Transverse colon (tissue), 4 donors: ENCODE results near the gene DENND1A.

ENCODE experiments used
- EP300 ChIP-seq: sonication (generic); formaldehyde crosslinking; IDR thresholded peaks from one replicate; pipeline ENCODE4 v1.6.1; 2017; ENCODE audit warnings: antibody characterized with exemption, low read depth
- POLR2A ChIP-seq: fragments of 450-650 bp; IDR thresholded peaks from one replicate; pipeline ENCODE4 v1.6.1; 2016; ENCODE audit warnings: antibody characterized with exemption, mild to moderate bottlenecking, moderate library complexity
- POLR2AphosphoS5 ChIP-seq, 3 donors: sonication (generic); formaldehyde crosslinking; IDR thresholded peaks; one replicate each; pipeline ENCODE4 v1.6.1; 2016; ENCODE audit warnings: antibody characterized with exemption in 3 of 3
- TF ChIP-seq, protein P1 (sequence below), 5 experiments: fragments of 200-600 bp in 3 of 5; fragments of 450-650 bp in 2 of 5; sonication (generic) in 3 of 5; IDR thresholded peaks; 1 replicate in 2 of 5; 2 replicates in 3 of 5; pipeline ENCODE4 v1.5.1; 2016 to 2017; ENCODE audit warnings: antibody characterized with exemption in 5 of 5, inconsistent platforms in 3 of 5, mild to moderate bottlenecking in 2 of 5, moderate library complexity in 1 of 5

DNA sequence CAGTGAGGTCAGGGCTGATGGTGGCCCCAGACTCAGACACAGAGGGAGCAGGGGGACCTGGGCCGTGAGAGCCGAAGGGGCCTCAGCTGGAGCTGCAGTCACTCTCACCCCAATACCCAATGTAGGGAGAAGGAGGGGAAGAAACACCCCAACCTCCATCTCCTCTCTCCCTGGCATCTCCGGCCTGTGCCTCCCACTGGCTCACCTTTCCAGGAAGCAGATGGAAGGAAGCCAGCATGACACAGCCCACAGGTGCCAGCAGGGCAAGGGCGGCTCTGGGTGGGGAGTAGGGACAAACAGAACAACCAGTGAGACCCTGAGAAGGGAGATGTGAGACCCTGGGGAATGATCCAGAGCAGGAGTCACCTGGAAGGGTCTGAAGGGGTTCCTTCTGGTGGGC, 576.9 kb downstream of the DENND1A start:
- no peak for TF ChIP-seq POLR2A
- TF ChIP-seq, protein P1, sequence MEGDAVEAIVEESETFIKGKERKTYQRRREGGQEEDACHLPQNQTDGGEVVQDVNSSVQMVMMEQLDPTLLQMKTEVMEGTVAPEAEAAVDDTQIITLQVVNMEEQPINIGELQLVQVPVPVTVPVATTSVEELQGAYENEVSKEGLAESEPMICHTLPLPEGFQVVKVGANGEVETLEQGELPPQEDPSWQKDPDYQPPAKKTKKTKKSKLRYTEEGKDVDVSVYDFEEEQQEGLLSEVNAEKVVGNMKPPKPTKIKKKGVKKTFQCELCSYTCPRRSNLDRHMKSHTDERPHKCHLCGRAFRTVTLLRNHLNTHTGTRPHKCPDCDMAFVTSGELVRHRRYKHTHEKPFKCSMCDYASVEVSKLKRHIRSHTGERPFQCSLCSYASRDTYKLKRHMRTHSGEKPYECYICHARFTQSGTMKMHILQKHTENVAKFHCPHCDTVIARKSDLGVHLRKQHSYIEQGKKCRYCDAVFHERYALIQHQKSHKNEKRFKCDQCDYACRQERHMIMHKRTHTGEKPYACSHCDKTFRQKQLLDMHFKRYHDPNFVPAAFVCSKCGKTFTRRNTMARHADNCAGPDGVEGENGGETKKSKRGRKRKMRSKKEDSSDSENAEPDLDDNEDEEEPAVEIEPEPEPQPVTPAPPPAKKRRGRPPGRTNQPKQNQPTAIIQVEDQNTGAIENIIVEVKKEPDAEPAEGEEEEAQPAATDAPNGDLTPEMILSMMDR (IDR thresholded peaks at IDR 0.05) = no peak
- TF ChIP-seq POLR2AphosphoS5 (IDR thresholded peaks at IDR 0.05) = no peak
- no peak for TF ChIP-seq EP300
